SK-N-DZ (cell line): ENCODE measurements around the gene CCNF.
A peak's percentile ranks its signal among the peaks of the same experiment; 100 is the strongest.

ENCODE experiments used
- DNase-seq: peaks from one replicate; pipeline ENCODE4 v3.0.0-alpha.2; 2015; ENCODE audit warnings: low spot score
- small RNA-seq, 2 experiments: library from RNA; depleted of rRNA; stranded (forward); fragments of <200 nt; gene quantifications; one replicate each; pipeline ENCODE3, GENCODE V24; 2014

CCNF gene

GRCh38 chr16:2500918-2501750, 71.9 kb downstream of the CCNF start:
- peak; percentile 89 for DNase-seq

- DNase-seq, result no peak
Observed at GRCh38 chr16:2501946-2502895, 73.0 kb downstream of the CCNF start.

- DNase-seq, result no peak
Observed at GRCh38 chr16:2505695-2506094, 76.4 kb downstream of the CCNF start.

GRCh38 chr16:2507052-2507659, 77.9 kb downstream of the CCNF start:
- DNase-seq, result no peak

GRCh38 chr16:2507665-2508064, 78.4 kb downstream of the CCNF start:
- DNase-seq, result no peak

Small RNA genes lying within 50 kb of the gene (small RNA-seq; reads per million reads assigned to genes)
- gene MIR6768, result 0 to 0.09 reads per million in 2 experiments
